ENCODE results near the gene MAML1. TPM values are rescaled to one million over a fixed set of nuclear protein-coding genes. Genes with fewer than 3 reads are reported as not detected.

Gene MAML1
- total and polyA plus RNA-seq, 2 donors (not counting 1 experiment from before 2014, with no cell fraction given): 12.0 to 50.6 TPM

DNA sequence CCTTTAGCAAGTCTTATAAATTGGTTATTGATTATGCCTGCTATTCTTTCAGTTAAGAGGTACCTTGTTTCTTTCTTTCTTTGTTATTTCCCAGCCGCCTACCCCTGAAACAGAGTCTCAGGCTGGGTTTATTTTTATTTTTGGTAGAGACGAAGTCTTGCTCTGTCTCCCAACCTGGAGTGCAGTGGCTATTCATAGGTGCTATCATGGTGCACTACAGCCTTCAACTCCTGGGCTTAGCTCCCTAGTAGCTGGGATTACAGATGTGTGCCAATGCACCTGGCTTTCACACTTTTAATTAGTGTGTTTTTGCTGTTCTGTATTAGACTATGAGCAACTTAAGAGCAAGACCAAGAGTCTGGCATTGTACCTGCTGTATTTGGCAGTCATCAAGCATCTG, 14.2 kb downstream of the MAML1 start:
- ChIA-PET CTCF (no interaction called here), POLR2A (no interaction called here)
- Histone ChIP-seq H3K36me3 (replicated peaks in 1 of 2; ENCODE audit: control extremely low read depth in 1 of 2, control insufficient read depth in 1 of 2, extremely low read depth in 1 of 2, insufficient read depth in 2 of 2, low read length in 1 of 2) (peaks cover 2 to 3% of the 10 kb centered on the region in 2 experiments), H3K79me2 (ENCODE audit: control insufficient read depth, insufficient read depth, low read length) (peaks cover 100% of the 10 kb centered on the region), H3K27ac (ENCODE audit: low read length in 2 of 2) (no peak overlapping the region), H3K27me3 (replicated peaks in 1 of 4; ENCODE audit: control extremely low read depth in 1 of 4, control insufficient read depth in 3 of 4, insufficient read depth in 4 of 4, low read length in 3 of 4) (no peaks in the 10 kb centered on the region), H3K4me1 (ENCODE audit: control insufficient read depth in 2 of 2, insufficient read depth in 2 of 2, low read length in 2 of 2) (no peaks in the 10 kb centered on the region), H3K9me3 (ENCODE audit: control extremely low read depth in 1 of 3, control insufficient read depth in 2 of 3, insufficient read depth in 1 of 3, low read length in 2 of 3) (no peaks in the 10 kb centered on the region), H4K20me1 (ENCODE audit: control insufficient read depth, insufficient read depth, low read length, poor library complexity, severe bottlenecking) (peaks cover 76% of the 10 kb centered on the region), H2AFZ (ENCODE audit: insufficient read depth, low read depth, low read length, poor library complexity, severe bottlenecking) (no peak overlapping the region), H3K4me3 (ENCODE audit: control extremely low read depth in 1 of 5, extremely low read depth in 1 of 5, insufficient read depth in 1 of 5, low read depth in 2 of 5, low read length in 4 of 5) (no peak overlapping the region), H3K4me2 (replicated peaks; ENCODE audit: low read depth, low read length, poor library complexity, severe bottlenecking) (no peak overlapping the region), H3K9ac (ENCODE audit: low read length) (no peak overlapping the region)
- intact Hi-C loops (cut with micrococcal nuclease): no loop called here
- 100% methylated on average over 1 of the region's 2 CpGs for WGBS (ENCODE audit: insufficient coverage)
- Mint-ChIP-seq H3K4me1 (peaks cover 21% of the 10 kb centered on the region), H3K9me3 (ENCODE audit: insufficient read depth) (no peaks in the 10 kb centered on the region), H3K27me3 (no peaks in the 10 kb centered on the region), H3K27ac (no peak overlapping the region), H3K4me3 (no peak overlapping the region)
- no peak for ATAC-seq (ENCODE audit: low read depth)
- no peak for DNase-seq
- TF ChIP-seq, protein P1, sequence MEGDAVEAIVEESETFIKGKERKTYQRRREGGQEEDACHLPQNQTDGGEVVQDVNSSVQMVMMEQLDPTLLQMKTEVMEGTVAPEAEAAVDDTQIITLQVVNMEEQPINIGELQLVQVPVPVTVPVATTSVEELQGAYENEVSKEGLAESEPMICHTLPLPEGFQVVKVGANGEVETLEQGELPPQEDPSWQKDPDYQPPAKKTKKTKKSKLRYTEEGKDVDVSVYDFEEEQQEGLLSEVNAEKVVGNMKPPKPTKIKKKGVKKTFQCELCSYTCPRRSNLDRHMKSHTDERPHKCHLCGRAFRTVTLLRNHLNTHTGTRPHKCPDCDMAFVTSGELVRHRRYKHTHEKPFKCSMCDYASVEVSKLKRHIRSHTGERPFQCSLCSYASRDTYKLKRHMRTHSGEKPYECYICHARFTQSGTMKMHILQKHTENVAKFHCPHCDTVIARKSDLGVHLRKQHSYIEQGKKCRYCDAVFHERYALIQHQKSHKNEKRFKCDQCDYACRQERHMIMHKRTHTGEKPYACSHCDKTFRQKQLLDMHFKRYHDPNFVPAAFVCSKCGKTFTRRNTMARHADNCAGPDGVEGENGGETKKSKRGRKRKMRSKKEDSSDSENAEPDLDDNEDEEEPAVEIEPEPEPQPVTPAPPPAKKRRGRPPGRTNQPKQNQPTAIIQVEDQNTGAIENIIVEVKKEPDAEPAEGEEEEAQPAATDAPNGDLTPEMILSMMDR (IDR thresholded peaks at IDR 0.05): no peak
- no peak for TF ChIP-seq EZH2 (IDR thresholded peaks at IDR 0.05; ENCODE audit: borderline replicate concordance, insufficient read depth, low read depth, low read length, poor library complexity, severe bottlenecking)

DNA sequence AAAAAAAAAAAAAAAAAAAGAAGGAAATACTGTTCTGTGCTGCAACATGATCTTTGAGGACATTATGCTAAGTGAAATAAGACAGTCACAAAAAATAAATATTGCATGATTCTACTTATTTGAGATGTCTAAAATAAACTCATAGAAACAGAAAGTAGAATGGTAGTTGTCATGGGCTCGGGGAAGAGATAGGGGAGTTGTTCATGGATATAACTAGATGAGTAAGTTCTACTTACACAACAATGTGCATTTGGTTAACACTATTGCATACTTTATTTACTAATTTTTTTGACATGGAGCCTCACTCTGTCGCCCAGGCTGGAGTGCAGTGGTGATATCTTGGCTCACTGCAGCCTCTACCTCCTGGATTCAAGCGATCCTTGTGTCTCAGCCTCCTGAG, 15.2 kb downstream of the MAML1 start:
- peaks cover 97% of the 10 kb centered on the region for H3K79me2 ChIP-seq (ENCODE audit: control insufficient read depth, insufficient read depth, low read length)
- peaks cover 69% of the 10 kb centered on the region for H4K20me1 ChIP-seq (ENCODE audit: control insufficient read depth, insufficient read depth, low read length, poor library complexity, severe bottlenecking)
- no peak for ATAC-seq (ENCODE audit: low read depth)
- H3K9ac ChIP-seq (ENCODE audit: low read length): no peak overlapping the region
- POLR2A ChIA-PET: no interaction called here
- no peak for DNase-seq
- Mint-ChIP-seq H3K9me3 (ENCODE audit: insufficient read depth) (no peaks in the 10 kb centered on the region), H3K4me3 (no peak overlapping the region), H3K4me1 (peaks cover 19% of the 10 kb centered on the region), H3K27me3 (no peaks in the 10 kb centered on the region), H3K27ac (no peak overlapping the region)
- CTCF ChIA-PET: no interaction called here
- no peak overlapping the region for H3K4me3 ChIP-seq (ENCODE audit: control extremely low read depth in 1 of 5, extremely low read depth in 1 of 5, insufficient read depth in 1 of 5, low read depth in 2 of 5, low read length in 4 of 5)
- H3K27ac ChIP-seq (ENCODE audit: low read length in 2 of 2): no peak overlapping the region
- H3K4me2 ChIP-seq (replicated peaks; ENCODE audit: low read depth, low read length, poor library complexity, severe bottlenecking): no peak overlapping the region
- no peaks in the 10 kb centered on the region for H3K9me3 ChIP-seq (ENCODE audit: control extremely low read depth in 1 of 3, control insufficient read depth in 2 of 3, insufficient read depth in 1 of 3, low read length in 2 of 3)
- 100% methylated on average over 2 of the region's 3 CpGs for WGBS (ENCODE audit: insufficient coverage)
- no peak for TF ChIP-seq EZH2 (IDR thresholded peaks at IDR 0.05; ENCODE audit: borderline replicate concordance, insufficient read depth, low read depth, low read length, poor library complexity, severe bottlenecking)
- no peak overlapping the region for H2AFZ ChIP-seq (ENCODE audit: insufficient read depth, low read depth, low read length, poor library complexity, severe bottlenecking)
- H3K27me3 ChIP-seq (replicated peaks in 1 of 4; ENCODE audit: control extremely low read depth in 1 of 4, control insufficient read depth in 3 of 4, insufficient read depth in 4 of 4, low read length in 3 of 4): no peaks in the 10 kb centered on the region
- peaks cover 2 to 3% of the 10 kb centered on the region in 2 experiments for H3K36me3 ChIP-seq (replicated peaks in 1 of 2; ENCODE audit: control extremely low read depth in 1 of 2, control insufficient read depth in 1 of 2, extremely low read depth in 1 of 2, insufficient read depth in 2 of 2, low read length in 1 of 2)
- H3K4me1 ChIP-seq (ENCODE audit: control insufficient read depth in 2 of 2, insufficient read depth in 2 of 2, low read length in 2 of 2): no peaks in the 10 kb centered on the region
- intact Hi-C loops (cut with micrococcal nuclease): no loop called here

Measured in B cell (primary cell).